Gastrocnemius medialis (tissue), 4 donors: ENCODE measurements around the gene SLC16A14. TPM values are rescaled to one million over a fixed set of nuclear protein-coding genes. Genes with fewer than 3 reads are reported as not detected.

ENCODE experiments used
- ATAC-seq, 2 donors: fragments of 150-250 bp; one replicate each; pipeline ENCODE4 v1.9.1; 2016
- DNase-seq, 2 donors: peaks; one replicate each; pipeline ENCODE4 v3.0.0-alpha.2; 2019
- H3K27ac ChIP-seq, 4 donors: fragments of 200-600 bp; sonication (generic); 1 replicate in 1 of 4; 2 replicates in 3 of 4; pipeline ENCODE4 v1.5.1; 2016 to 2018; ENCODE audit warnings: mild to moderate bottlenecking in 2 of 4, moderate library complexity in 1 of 4
- H3K27me3 ChIP-seq, 3 donors: fragments of 200-600 bp; sonication (generic) in 2 of 3; 1 replicate in 1 of 3; 2 replicates in 2 of 3; pipeline versions ENCODE4 v1.5.1 to v1.6.0; 2016 to 2019; ENCODE audit warnings: mild to moderate bottlenecking in 1 of 3, moderate library complexity in 1 of 3
- H3K36me3 ChIP-seq, 2 donors: fragments of 200-600 bp; sonication (generic) in 1 of 2; one replicate each; pipeline ENCODE4 v1.5.1; 2017 to 2018
- H3K4me1 ChIP-seq, 2 donors: fragments of 200-600 bp; sonication (generic) in 1 of 2; one replicate each; pipeline ENCODE4 v1.5.1; 2016 to 2017; ENCODE audit warnings: mild to moderate bottlenecking in 2 of 2
- H3K4me3 ChIP-seq, 4 donors: fragments of 200-600 bp; sonication (generic) in 3 of 4; 1 replicate in 1 of 4; 2 replicates in 3 of 4; pipeline ENCODE4 v1.5.1; 2016 to 2019; ENCODE audit warnings: mild to moderate bottlenecking in 2 of 4
- H3K9me3 ChIP-seq, 3 donors: fragments of 200-600 bp; sonication (generic) in 2 of 3; 1 replicate in 1 of 3; 2 replicates in 2 of 3; pipeline ENCODE4 v1.5.1; 2016 to 2019
- CTCF ChIP-seq, 5 experiments: fragments of 450-650 bp in 3 of 5; fragments of 200-600 bp in 2 of 5; sonication (generic) in 2 of 5; IDR thresholded peaks in 4 of 5; conservative IDR thresholded peaks in 1 of 5; 1 replicate in 4 of 5; 2 replicates in 1 of 5; pipeline ENCODE4 v1.5.1; 2016 to 2019; ENCODE audit warnings: antibody characterized with exemption in 5 of 5, mild to moderate bottlenecking in 3 of 5, moderate library complexity in 3 of 5
- POLR2A ChIP-seq, 2 donors: fragments of 450-650 bp; IDR thresholded peaks; one replicate each; pipeline ENCODE4 v1.6.1; 2017; ENCODE audit warnings: antibody characterized with exemption in 2 of 2, mild to moderate bottlenecking in 2 of 2, moderate library complexity in 2 of 2
- in situ Hi-C, 4 donors: fragments of 200-750 bp; cut with MboI; loops; one replicate each; pipeline versions ENCODE4 v1.15.0 to v1.8.0; 2017; ENCODE audit warnings: low sequenced_read_pairs in 4 of 4
- intact Hi-C: fragments of 100-400 bp; cut with DNase I; formaldehyde crosslinking; loops from one replicate; pipeline ENCODE4 v1.15.1; 2023; ENCODE audit warnings: low total_unique reads
- total RNA-seq, 4 donors: library from RNA; depleted of rRNA; stranded (reverse); fragments of >200 nt; gene quantifications; one replicate each; pipeline versions ENCODE4 v1.1.0 to v1.2.3, GENCODE V29; 2016

The SLC16A14 gene
- total RNA-seq, 4 donors from 2014 or later: 0.44 to 0.66 (median 0.58) TPM

- Histone ChIP-seq H3K4me3 (no peak overlapping the region), H3K27ac (no peak overlapping the region), H3K9me3 (no peaks in the 10 kb centered on the region), H3K27me3 (no peaks in the 10 kb centered on the region), H3K4me1 (no peaks in the 10 kb centered on the region), H3K36me3 (no peaks in the 10 kb centered on the region)
- no peak for TF ChIP-seq CTCF (IDR thresholded peaks at IDR 0.05 in 4 of 5, conservative IDR thresholded peaks at IDR 0.05 in 1 of 5)
- TF ChIP-seq POLR2A (IDR thresholded peaks at IDR 0.05): no peak
- intact Hi-C loops: no loop called here
- no peak for ATAC-seq
- in situ Hi-C loops: no loop called here
- no peak for DNase-seq
These were observed 14.8 kb downstream of the SLC16A14 start for GRCh38 chr2:230053753-230054478.

GRCh38 chr2:230052299-230052698, 16.4 kb downstream of the SLC16A14 start:
- DNase-seq: no peak
- Histone ChIP-seq H3K9me3 (no peaks in the 10 kb centered on the region), H3K36me3 (no peaks in the 10 kb centered on the region), H3K27me3 (no peaks in the 10 kb centered on the region), H3K4me3 (no peak overlapping the region), H3K4me1 (no peaks in the 10 kb centered on the region), H3K27ac (no peak overlapping the region)
- intact Hi-C loops (no loop called here), in situ Hi-C loops (no loop called here)
- ATAC-seq: no peak
- no peak for TF ChIP-seq POLR2A (IDR thresholded peaks at IDR 0.05)
- no peak for TF ChIP-seq CTCF (IDR thresholded peaks at IDR 0.05 in 4 of 5, conservative IDR thresholded peaks at IDR 0.05 in 1 of 5)

- Histone ChIP-seq H3K9me3 (no peaks in the 10 kb centered on the region), H3K4me1 (no peaks in the 10 kb centered on the region), H3K27me3 (no peaks in the 10 kb centered on the region), H3K4me3 (no peak overlapping the region), H3K27ac (no peak overlapping the region), H3K36me3 (no peaks in the 10 kb centered on the region)
- no peak for DNase-seq
- TF ChIP-seq CTCF (IDR thresholded peaks at IDR 0.05 in 4 of 5, conservative IDR thresholded peaks at IDR 0.05 in 1 of 5) (no peak), POLR2A (IDR thresholded peaks at IDR 0.05) (no peak)
- in situ Hi-C loops (no loop called here), intact Hi-C loops (no loop called here)
- no peak for ATAC-seq
These were observed 18.6 kb downstream of the SLC16A14 start for GRCh38 chr2:230050136-230050535.

GRCh38 chr2:230048010-230048671, 20.6 kb downstream of the SLC16A14 start:
- in situ Hi-C loops (no loop called here), intact Hi-C loops (no loop called here)
- H3K4me3 ChIP-seq: no peak overlapping the region
- no peaks in the 10 kb centered on the region for H3K36me3 ChIP-seq
- ATAC-seq (no peak), DNase-seq (no peak)
- H3K4me1 ChIP-seq: no peaks in the 10 kb centered on the region
- H3K27me3 ChIP-seq: no peaks in the 10 kb centered on the region
- no peak overlapping the region for H3K27ac ChIP-seq
- TF ChIP-seq CTCF (IDR thresholded peaks at IDR 0.05 in 4 of 5, conservative IDR thresholded peaks at IDR 0.05 in 1 of 5) (no peak), POLR2A (IDR thresholded peaks at IDR 0.05) (no peak)
- H3K9me3 ChIP-seq: no peaks in the 10 kb centered on the region
